Measurements from ENCODE around the gene MAGI3.
"Not testable (repeated sequence)": the region's sequence is repeated elsewhere in the genome, so short reads cannot be mapped to it uniquely, and the experiment has no call there.

The MAGI3 gene

GRCh38 chr1:113581323-113581722 is 191.0 kb downstream of the MAGI3 start:
- DNase-seq (ENCODE audit: low spot score) = no peak

DNA sequence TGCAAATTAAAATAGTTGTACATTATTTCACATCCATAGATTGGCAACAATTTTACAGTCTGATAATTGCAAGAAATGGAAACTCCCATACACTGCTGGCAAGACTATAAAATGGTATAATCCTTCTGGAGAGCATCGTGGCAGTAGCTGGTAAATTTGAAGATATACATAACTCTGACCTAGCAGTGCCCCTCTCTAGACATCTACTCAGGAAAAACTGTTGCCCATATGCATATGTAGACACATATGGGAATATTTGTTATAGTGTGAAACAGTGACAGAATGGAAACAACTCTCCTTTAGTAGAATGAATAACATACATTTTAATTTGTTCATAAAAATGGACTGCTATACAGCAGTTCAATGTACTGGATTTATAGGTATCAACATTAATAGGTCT is 191.8 kb downstream of the MAGI3 start:
- DNase-seq (ENCODE audit: low spot score) = no peak

- DNase-seq (ENCODE audit: low spot score) = no peak
Measured at GRCh38 chr1:113587475-113587874, 197.2 kb downstream of the MAGI3 start.

DNA sequence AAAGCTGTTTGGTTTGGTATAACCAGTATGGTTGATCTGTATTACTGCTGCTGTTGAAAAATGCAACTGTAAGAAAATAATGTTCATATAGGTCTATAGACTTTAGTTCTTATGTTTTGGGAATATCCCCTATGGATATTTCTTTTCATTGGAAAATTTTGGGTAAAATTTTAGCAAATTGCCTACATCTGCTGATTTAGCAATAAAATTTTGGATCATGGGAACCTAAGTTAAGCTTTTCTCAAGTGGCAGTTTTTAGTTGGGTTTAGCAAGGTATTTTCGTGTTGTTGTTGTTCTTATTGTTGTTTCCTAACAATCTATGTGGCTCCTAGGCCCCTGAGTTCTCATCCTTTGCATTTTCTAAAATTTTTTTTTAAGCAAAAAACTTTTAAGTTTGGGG is 201.9 kb downstream of the MAGI3 start:
- no peak for DNase-seq (ENCODE audit: low spot score)

GRCh38 chr1:113593550-113594297 is 203.4 kb downstream of the MAGI3 start:
- no peak for DNase-seq (ENCODE audit: low spot score)

DNA sequence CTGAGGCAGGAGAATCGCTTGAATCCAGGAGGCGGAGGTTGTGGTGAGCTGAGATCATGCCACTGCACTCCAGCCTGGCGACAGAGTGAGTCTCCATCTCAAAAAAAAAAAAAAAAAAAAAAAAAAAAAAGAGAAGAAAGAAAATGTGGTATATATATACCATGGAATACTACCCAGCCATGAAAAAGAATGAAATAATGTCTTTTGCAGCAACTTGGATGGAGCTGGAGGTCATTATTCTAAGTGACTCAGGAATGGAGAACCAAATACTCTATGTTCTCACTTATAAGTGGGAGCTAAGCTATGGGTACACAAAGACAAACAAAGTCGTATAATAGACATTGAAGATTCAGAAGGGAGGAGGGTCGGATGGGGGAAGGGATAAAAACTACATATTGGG is 214.2 kb downstream of the MAGI3 start:
- DNase-seq (ENCODE audit: low spot score) = not testable (repeated sequence)

GRCh38 chr1:113605146-113605545 is 214.8 kb downstream of the MAGI3 start:
- peak; percentile 4 for DNase-seq (ENCODE audit: low spot score)

- no peak for DNase-seq (ENCODE audit: low spot score)
Measured at GRCh38 chr1:113608399-113608798, 218.1 kb downstream of the MAGI3 start.

DNA sequence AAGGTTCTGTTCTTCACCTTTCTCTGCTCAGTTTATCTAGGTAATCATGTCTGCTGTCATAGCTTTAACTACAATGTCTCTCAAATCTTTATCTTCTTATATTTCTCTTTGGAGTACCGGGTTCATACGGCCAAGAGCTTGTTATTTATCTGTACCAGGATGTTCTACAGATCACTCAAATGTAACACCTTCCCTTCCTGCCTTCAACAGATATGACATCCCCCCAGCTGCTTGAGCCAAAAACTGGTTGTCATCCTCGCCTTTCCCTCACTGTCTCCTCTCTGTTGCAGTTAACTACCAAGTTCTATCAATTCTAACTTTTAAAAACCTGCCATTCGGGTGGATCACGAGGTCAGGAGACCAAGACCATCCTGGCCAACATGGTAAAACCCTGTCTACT is 220.1 kb downstream of the MAGI3 start:
- no peak for DNase-seq (ENCODE audit: low spot score)

DNA sequence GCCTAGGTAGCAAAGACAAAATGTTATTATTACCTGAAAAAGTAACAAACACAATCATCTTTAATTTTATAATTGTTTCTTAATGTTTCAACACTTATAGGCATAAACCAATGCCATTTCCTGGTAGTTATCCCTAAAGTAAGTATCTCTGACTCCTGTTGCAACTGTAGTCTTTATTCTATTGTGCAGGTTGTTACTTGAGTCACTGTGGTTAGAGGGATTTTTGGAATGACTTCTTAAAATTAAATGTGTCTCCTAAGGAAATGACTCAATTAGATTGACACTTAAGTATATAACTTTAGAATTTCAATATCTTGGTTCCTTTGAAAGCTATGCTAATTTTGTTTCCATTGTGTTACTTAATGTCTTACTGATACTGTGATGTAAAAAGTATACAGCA is 225.1 kb downstream of the MAGI3 start:
- DNase-seq (ENCODE audit: low spot score) = peak; percentile 9

DNA sequence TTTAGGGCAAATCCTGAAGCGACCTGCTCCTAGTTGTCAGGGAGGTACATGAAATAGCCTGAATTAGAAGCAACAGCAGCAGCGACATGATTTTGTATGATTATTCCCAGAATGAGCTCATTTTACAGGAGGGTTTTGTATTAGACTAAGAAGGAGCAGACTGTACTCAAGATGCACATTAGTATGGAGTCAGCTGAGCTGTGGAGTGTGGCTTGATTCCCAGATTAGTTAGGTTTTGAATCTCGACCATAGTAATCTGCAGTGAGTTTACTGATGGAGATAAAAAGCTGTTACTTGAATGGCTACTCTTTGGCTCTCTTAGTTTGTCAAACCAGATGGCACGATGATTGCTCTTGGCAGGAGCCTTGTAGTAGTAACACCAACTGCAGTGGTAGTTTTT is 225.8 kb downstream of the MAGI3 start:
- no peak for DNase-seq (ENCODE audit: low spot score)

- DNase-seq (ENCODE audit: low spot score) = no peak
Measured at GRCh38 chr1:113617438-113618141, 227.3 kb downstream of the MAGI3 start.

- no peak for DNase-seq (ENCODE audit: low spot score)
Measured at GRCh38 chr1:113628997-113629396, 238.7 kb downstream of the MAGI3 start.

- no peak for DNase-seq (ENCODE audit: low spot score)
Measured at GRCh38 chr1:113630340-113631327, 240.3 kb downstream of the MAGI3 start.

GRCh38 chr1:113641396-113641795 is 251.1 kb downstream of the MAGI3 start:
- DNase-seq (ENCODE audit: low spot score) = no peak

DNA sequence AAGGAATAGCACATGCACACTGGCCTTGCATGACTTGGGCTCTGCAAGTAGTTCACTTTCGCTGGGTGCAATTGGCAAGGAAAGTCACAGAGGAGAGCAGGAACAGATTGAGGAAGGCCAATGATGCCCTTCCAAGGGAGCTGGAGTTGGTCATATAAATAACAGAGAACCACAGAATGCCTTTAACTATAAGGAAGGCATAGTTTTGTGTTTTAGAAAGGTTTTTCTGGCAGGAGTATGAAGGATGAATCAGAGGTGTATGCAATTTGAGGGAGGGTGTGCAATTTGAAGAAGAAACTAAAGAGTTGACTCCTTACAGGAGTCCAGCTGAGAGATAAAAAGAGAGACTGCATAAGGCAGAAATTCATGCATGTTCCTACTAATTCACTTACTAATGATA is 256.8 kb downstream of the MAGI3 start:
- DNase-seq (ENCODE audit: low spot score) = no peak

DNA sequence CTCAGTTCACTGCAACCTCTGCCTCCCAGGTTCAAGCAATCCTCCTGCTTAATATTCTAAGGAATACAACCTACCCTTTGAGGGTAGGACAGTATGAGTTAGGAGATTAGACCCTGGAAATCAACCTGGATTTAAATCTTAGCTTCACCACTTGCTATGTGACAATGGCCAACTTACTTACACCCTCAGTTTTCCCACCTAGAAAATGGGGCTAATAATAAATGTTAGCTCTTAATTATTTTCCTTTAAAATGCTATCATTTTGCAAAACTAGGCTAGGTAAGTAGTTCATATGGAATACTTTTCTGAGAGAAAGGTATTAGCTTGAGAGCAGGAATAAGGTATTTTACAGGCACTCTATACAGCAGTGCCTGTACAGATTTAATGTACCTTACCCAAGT is 258.2 kb downstream of the MAGI3 start:
- no peak for DNase-seq (ENCODE audit: low spot score)

- DNase-seq (ENCODE audit: low spot score) = no peak
Measured at GRCh38 chr1:113652771-113653170, 262.5 kb downstream of the MAGI3 start.

GRCh38 chr1:113653741-113654140 is 263.4 kb downstream of the MAGI3 start:
- DNase-seq (ENCODE audit: low spot score) = no peak

GRCh38 chr1:113654883-113655282 is 264.6 kb downstream of the MAGI3 start:
- no peak for DNase-seq (ENCODE audit: low spot score)

DNA sequence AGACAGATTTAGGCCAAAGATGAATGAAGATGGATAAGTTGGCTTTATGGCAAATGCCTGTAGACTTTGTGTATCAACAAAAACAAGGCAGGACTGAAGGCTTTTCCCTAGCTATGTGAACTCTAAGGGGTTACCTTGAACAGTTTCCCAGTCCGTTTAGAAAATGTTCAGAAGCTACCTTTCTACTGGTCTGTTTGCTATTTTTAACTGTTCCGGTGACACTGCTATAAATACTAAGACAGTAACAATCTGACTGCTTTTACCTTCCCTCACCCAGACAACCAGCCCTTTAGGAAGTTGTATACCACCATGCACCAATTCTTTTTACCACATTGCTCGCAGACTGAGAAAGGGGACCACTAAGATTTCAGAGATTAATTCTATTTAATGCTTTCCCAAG is 266.8 kb downstream of the MAGI3 start:
- no peak for DNase-seq (ENCODE audit: low spot score)

- no peak for DNase-seq (ENCODE audit: low spot score)
Measured at GRCh38 chr1:113657556-113658063, 267.3 kb downstream of the MAGI3 start.

Measured in GM03348 (cell line).